Measurements from ENCODE around the gene AMACR.

Gene AMACR

DNA sequence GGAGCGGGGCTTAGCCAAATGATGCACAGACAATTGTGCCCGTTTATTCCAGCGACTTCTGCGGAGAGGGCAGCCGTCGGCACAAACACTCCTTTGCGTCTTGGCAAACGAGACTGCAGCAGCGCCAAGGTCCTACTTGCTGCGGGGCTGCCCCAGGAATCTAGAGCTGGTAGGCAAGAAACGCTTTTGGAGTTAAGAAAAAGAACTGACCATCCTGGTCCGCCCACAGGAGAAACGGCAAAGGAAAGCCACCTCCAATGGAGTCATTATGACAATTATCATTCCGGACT lies 69.4 kb downstream of the AMACR start:
- TF ChIP-seq, protein P1, sequence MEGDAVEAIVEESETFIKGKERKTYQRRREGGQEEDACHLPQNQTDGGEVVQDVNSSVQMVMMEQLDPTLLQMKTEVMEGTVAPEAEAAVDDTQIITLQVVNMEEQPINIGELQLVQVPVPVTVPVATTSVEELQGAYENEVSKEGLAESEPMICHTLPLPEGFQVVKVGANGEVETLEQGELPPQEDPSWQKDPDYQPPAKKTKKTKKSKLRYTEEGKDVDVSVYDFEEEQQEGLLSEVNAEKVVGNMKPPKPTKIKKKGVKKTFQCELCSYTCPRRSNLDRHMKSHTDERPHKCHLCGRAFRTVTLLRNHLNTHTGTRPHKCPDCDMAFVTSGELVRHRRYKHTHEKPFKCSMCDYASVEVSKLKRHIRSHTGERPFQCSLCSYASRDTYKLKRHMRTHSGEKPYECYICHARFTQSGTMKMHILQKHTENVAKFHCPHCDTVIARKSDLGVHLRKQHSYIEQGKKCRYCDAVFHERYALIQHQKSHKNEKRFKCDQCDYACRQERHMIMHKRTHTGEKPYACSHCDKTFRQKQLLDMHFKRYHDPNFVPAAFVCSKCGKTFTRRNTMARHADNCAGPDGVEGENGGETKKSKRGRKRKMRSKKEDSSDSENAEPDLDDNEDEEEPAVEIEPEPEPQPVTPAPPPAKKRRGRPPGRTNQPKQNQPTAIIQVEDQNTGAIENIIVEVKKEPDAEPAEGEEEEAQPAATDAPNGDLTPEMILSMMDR (IDR thresholded peaks at IDR 0.05; ENCODE audit: control insufficient read depth, extremely low read depth, insufficient read depth) = no peak
- no peak for DNase-seq (ENCODE audit: low read depth)
- H3K4me3 ChIP-seq (ENCODE audit: low read depth, low read length) = no peak overlapping the region

DNA sequence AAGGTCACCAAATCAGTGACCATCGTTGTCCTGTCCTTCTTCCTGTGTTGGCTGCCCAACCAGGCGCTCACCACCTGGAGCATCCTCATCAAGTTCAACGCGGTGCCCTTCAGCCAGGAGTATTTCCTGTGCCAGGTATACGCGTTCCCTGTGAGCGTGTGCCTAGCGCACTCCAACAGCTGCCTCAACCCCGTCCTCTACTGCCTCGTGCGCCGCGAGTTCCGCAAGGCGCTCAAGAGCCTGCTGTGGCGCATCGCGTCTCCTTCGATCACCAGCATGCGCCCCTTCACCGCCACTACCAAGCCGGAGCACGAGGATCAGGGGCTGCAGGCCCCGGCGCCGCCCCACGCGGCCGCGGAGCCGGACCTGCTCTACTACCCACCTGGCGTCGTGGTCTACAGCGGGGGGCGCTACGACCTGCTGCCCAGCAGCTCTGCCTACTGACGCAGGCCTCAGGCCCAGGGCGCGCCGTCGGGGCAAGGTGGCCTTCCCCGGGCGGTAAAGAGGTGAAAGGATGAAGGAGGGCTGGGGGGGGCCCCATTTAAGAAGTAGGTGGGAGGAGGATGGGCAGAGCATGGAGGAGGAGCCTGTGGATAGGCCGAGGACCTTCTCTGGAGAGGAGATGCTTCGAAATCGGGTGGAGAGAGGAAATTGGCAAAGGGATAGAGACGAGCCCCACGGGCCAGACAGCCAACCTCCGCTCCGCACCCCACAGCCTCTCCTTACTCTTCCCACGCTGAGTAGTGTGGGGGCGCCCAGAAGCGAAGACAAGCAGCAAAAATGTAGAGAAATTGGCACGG lies 69.9 kb downstream of the AMACR start:
- TF ChIP-seq, protein P1 (IDR thresholded peaks at IDR 0.05; ENCODE audit: control insufficient read depth, extremely low read depth, insufficient read depth) = no peak
- no peak for DNase-seq (ENCODE audit: low read depth)
- H3K4me3 ChIP-seq (ENCODE audit: low read depth, low read length) = no peak overlapping the region

DNA sequence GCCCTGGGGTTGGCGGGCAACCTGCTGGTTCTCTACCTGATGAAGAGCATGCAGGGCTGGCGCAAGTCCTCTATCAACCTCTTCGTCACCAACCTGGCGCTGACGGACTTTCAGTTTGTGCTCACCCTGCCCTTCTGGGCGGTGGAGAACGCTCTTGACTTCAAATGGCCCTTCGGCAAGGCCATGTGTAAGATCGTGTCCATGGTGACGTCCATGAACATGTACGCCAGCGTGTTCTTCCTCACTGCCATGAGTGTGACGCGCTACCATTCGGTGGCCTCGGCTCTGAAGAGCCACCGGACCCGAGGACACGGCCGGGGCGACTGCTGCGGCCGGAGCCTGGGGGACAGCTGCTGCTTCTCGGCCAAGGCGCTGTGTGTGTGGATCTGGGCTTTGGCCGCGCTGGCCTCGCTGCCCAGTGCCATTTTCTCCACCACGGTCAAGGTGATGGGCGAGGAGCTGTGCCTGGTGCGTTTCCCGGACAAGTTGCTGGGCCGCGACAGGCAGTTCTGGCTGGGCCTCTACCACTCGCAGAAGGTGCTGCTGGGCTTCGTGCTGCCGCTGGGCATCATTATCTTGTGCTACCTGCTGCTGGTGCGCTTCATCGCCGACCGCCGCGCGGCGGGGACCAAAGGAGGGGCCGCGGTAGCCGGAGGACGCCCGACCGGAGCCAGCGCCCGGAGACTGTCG lies 70.7 kb downstream of the AMACR start:
- DNase-seq (ENCODE audit: low read depth) = no peak
- TF ChIP-seq, protein P1 (IDR thresholded peaks at IDR 0.05; ENCODE audit: control insufficient read depth, extremely low read depth, insufficient read depth) = no peak

DNA sequence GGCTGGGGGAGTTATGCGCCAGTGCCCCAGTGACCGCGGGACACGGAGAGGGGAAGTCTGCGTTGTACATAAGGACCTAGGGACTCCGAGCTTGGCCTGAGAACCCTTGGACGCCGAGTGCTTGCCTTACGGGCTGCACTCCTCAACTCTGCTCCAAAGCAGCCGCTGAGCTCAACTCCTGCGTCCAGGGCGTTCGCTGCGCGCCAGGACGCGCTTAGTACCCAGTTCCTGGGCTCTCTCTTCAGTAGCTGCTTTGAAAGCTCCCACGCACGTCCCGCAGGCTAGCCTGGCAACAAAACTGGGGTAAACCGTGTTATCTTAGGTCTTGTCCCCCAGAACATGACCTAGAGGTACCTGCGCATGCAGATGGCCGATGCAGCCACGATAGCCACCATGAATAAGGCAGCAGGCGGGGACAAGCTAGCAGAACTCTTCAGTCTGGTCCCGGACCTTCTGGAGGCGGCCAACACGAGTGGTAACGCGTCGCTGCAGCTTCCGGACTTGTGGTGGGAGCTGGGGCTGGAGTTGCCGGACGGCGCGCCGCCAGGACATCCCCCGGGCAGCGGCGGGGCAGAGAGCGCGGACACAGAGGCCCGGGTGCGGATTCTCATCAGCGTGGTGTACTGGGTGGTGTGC lies 71.4 kb downstream of the AMACR start, which contains the start of gene RXFP3:
Gene RXFP3, plus strand, starts transcription at position 6 of the 636 bp plus-strand sequence. Its CDS starts 355 bp downstream, at position 361.
- TF ChIP-seq, protein P1 (IDR thresholded peaks at IDR 0.05; ENCODE audit: control insufficient read depth, extremely low read depth, insufficient read depth) = no peak
- no peak for DNase-seq (ENCODE audit: low read depth)
- peak within 1 kb of the TSS; percentile 42 for H3K4me3 ChIP-seq (ENCODE audit: low read depth, low read length)

More for the DNA sequence above, 70.7 kb downstream of the AMACR start:
- no peak overlapping the region for H3K4me3 ChIP-seq (ENCODE audit: low read depth, low read length)
